K562 (cell line): ENCODE results near the gene NHS.

Source experiments
- BCL6 ChIP-seq: fragments of 250-450 bp; sonication (Bioruptor Pico); IDR thresholded peaks from 2 replicates; pipeline ENCODE4 v1.4.0; 2020
- EZH2 ChIP-seq: IDR thresholded peaks from 2 replicates; pipeline ENCODE4 v1.6.1; 2012; ENCODE audit warnings: low read depth, mild to moderate bottlenecking, inconsistent platforms, low read length, borderline replicate concordance
- FOXA1 ChIP-seq: fragments of 450-650 bp; IDR thresholded peaks from 2 replicates; pipeline ENCODE4 v1.6.1; 2016; ENCODE audit warnings: mild to moderate bottlenecking, borderline replicate concordance
- HDAC6 ChIP-seq: IDR thresholded peaks from 2 replicates; pipeline ENCODE4 v1.6.1; 2012; ENCODE audit warnings: low read depth, mild to moderate bottlenecking, control low read depth, inconsistent platforms, low read length, moderate library complexity
- HNRNPUL1 ChIP-seq: fragments of 200-400 bp; formaldehyde crosslinking; IDR thresholded peaks from 2 replicates; pipeline ENCODE4 v1.6.1; 2017; ENCODE audit warnings: low read length
- PATZ1 ChIP-seq: fragments of 250-450 bp; sonication (Bioruptor Pico); IDR thresholded peaks from 2 replicates; pipeline ENCODE4 v1.5.0; 2020; ENCODE audit warnings: mild to moderate bottlenecking, borderline replicate concordance
- POLR2A ChIP-seq: fragments of 450-650 bp; conservative IDR thresholded peaks from 2 replicates; pipeline ENCODE4 v1.6.1; 2016
- RFX1 ChIP-seq: fragments of 450-650 bp; IDR thresholded peaks from 2 replicates; pipeline ENCODE4 v1.6.1; 2016; ENCODE audit warnings: mild to moderate bottlenecking, moderate library complexity
- SOX6 ChIP-seq: fragments of 450-650 bp; IDR thresholded peaks from 2 replicates; pipeline ENCODE4 v1.6.1; 2014; ENCODE audit warnings: mild to moderate bottlenecking
- ZNF639 ChIP-seq, 2 experiments: fragments of 200-800 bp in 1 of 2; sonication (Bioruptor generic) in 1 of 2; sonication (generic) in 1 of 2; formaldehyde crosslinking in 1 of 2; IDR thresholded peaks in 1 of 2; conservative IDR thresholded peaks in 1 of 2; 2 replicates each; pipeline versions ENCODE4 v1.5.0 to v1.6.1; 2016 to 2020; ENCODE audit warnings: missing compliant biosample characterization in 1 of 2, missing genetic modification characterization in 1 of 2, missing genetic modification reagents in 1 of 2

- TF ChIP-seq POLR2A (no peak), RFX1 (no peak), FOXA1 (no peak), HDAC6 (no peak), BCL6 (CRISPR knock-in tag) (no peak), EZH2 (no peak), SOX6 (no peak), PATZ1 (no peak), ZNF639 (CRISPR knock-in tag; conservative IDR thresholded peaks at IDR 0.05 in 1 of 2, IDR thresholded peaks at IDR 0.05 in 1 of 2) (no peak), HNRNPUL1 (no peak)
These were observed 60.5 kb downstream of the NHS start for GRCh38 chrX:17435476-17435875.
